Endothelial cell of umbilical vein (primary cell): ENCODE data around the gene ZNF77. TPM values are rescaled to one million over a fixed set of nuclear protein-coding genes. Genes with fewer than 3 reads are reported as not detected.
A peak's percentile ranks its signal among the peaks of the same experiment; 100 is the strongest.

Experiments
- BruUV-seq: library from RNA; stranded (reverse); fragments of 400-500 nt; replicated peaks from 2 replicates; lab custom pipeline; 2021; lab: Mats Ljungman, UMichigan
- CTCF ChIA-PET: fragments of 300-600, 350-600 bp; sonication (Branson Sonifier 250); formaldehyde crosslinking; loops from one replicate; lab custom pipeline; 2021; ENCODE audit warnings: antibody characterized with exemption, inconsistent platforms; lab: Charles Lee
- POLR2A ChIA-PET: fragments of 300-600, 350-600 bp; sonication (Branson Sonifier 250); formaldehyde crosslinking; loops from one replicate; lab custom pipeline; 2021; ENCODE audit warnings: antibody characterized with exemption, inconsistent platforms; lab: Charles Lee
- DNase-seq: peaks from one replicate; pipeline ENCODE4 v3.0.0-alpha.2; 2011; ENCODE audit warnings: low read depth, low spot score
- FAIRE-seq: peaks from 2 replicates; lab custom pipeline; 2011; peaks lifted over from hg19 to GRCh38; lab: Jason Lieb, UNC
- H2AFZ ChIP-seq: 2 replicates; pipeline ENCODE4 v1.6.0; 2012; ENCODE audit warnings: low read depth, low read length, control low read depth, inconsistent platforms
- H3K27ac ChIP-seq: 2 replicates; pipeline ENCODE4 v1.5.1; 2011; ENCODE audit warnings: low read depth, mild to moderate bottlenecking, control low read depth, low read length, moderate library complexity; ENCODE audit not compliant: insufficient read depth
- H3K27me3 ChIP-seq, 2 experiments: 2 replicates each; pipeline versions ENCODE4 v1.6.0 to v1.6.1; 2011; ENCODE audit warnings: low read length in 2 of 2, mixed read lengths in 1 of 2; ENCODE audit not compliant: control insufficient read depth in 2 of 2, insufficient read depth in 2 of 2
- H3K36me3 ChIP-seq, 2 experiments: 2 replicates in 1 of 2; 3 replicates in 1 of 2; pipeline ENCODE4 v1.5.1; 2011; ENCODE audit warnings: low read length in 2 of 2, mild to moderate bottlenecking in 1 of 2, moderate library complexity in 1 of 2; ENCODE audit not compliant: control insufficient read depth in 2 of 2, insufficient read depth in 2 of 2; ENCODE audit errors: extremely low read depth in 1 of 2
- H3K4me1 ChIP-seq: 3 replicates; pipeline ENCODE4 v1.5.1; 2011; ENCODE audit warnings: mild to moderate bottlenecking, low read length; ENCODE audit not compliant: control insufficient read depth, insufficient read depth; ENCODE audit errors: extremely low read depth
- H3K4me2 ChIP-seq: 2 replicates; pipeline ENCODE4 v1.6.1; 2011; ENCODE audit warnings: low read length, control low read depth, mixed read lengths; ENCODE audit not compliant: insufficient read depth
- H3K4me3 ChIP-seq, 3 experiments: fragments of 200-600 bp in 1 of 3; sonication (generic), shearing (Covaris generic) in 1 of 3; replicated peaks in 1 of 3; 2 replicates each; pipeline ENCODE4 v1.5.1; 2011 to 2016; ENCODE audit warnings: control low read depth in 3 of 3, low read length in 3 of 3, mild to moderate bottlenecking in 2 of 3, inconsistent platforms in 1 of 3, low read depth in 1 of 3, moderate library complexity in 1 of 3; ENCODE audit not compliant: insufficient read depth in 1 of 3
- H3K79me2 ChIP-seq: 2 replicates; pipeline ENCODE4 v1.6.0; 2012; ENCODE audit warnings: low read length, inconsistent platforms; ENCODE audit not compliant: control insufficient read depth, insufficient read depth
- H3K9ac ChIP-seq: replicated peaks from 2 replicates; pipeline ENCODE3; 2011; ENCODE audit warnings: low read length, control low read depth; ENCODE audit not compliant: insufficient read depth; ENCODE audit errors: extremely low read depth
- H3K9me1 ChIP-seq: replicated peaks from 3 replicates; pipeline ENCODE4 v1.6.0; 2011; ENCODE audit warnings: mild to moderate bottlenecking, low read length; ENCODE audit not compliant: control insufficient read depth, insufficient read depth; ENCODE audit errors: extremely low read depth
- H3K9me3 ChIP-seq: replicated peaks from 2 replicates; pipeline ENCODE4 v1.5.1; 2012; ENCODE audit warnings: low read length, inconsistent platforms; ENCODE audit not compliant: control insufficient read depth, insufficient read depth
- H4K20me1 ChIP-seq: replicated peaks from 2 replicates; pipeline ENCODE3; 2011; ENCODE audit warnings: mild to moderate bottlenecking, low read length; ENCODE audit not compliant: control insufficient read depth, insufficient read depth; ENCODE audit errors: extremely low read depth
- CTCF ChIP-seq, 2 donors: IDR thresholded peaks; 1 replicate in 1 of 2; 2 replicates in 1 of 2; pipeline ENCODE4 v1.5.1; 2011; ENCODE audit warnings: low read length in 2 of 2, mild to moderate bottlenecking in 2 of 2, moderate library complexity in 2 of 2, control low read depth in 1 of 2, inconsistent platforms in 1 of 2, low read depth in 1 of 2; ENCODE audit not compliant: insufficient read depth in 1 of 2; ENCODE audit errors: extremely low read depth in 1 of 2
- EZH2 ChIP-seq: IDR thresholded peaks from 2 replicates; pipeline ENCODE4 v1.6.1; 2012; ENCODE audit warnings: borderline replicate concordance, low read depth, mild to moderate bottlenecking, moderate library complexity, low read length, inconsistent platforms; ENCODE audit not compliant: severe bottlenecking
- FOS ChIP-seq: IDR thresholded peaks from 2 replicates; pipeline ENCODE4 v1.6.1; 2011; ENCODE audit warnings: mild to moderate bottlenecking, low read length, moderate library complexity, borderline replicate concordance; ENCODE audit not compliant: insufficient read depth
- JUN ChIP-seq: IDR thresholded peaks from 2 replicates; pipeline ENCODE4 v1.6.1; 2011; ENCODE audit warnings: borderline replicate concordance, low read depth; ENCODE audit not compliant: insufficient read length, insufficient read depth
- MAX ChIP-seq: IDR thresholded peaks from 2 replicates; pipeline ENCODE4 v1.6.1; 2011; ENCODE audit not compliant: insufficient read depth, insufficient read length
- MYC ChIP-seq: IDR thresholded peaks from one replicate; pipeline ENCODE4 v1.6.1; 2011; ENCODE audit warnings: mild to moderate bottlenecking, low read depth, low read length
- POLR2A ChIP-seq: IDR thresholded peaks from 2 replicates; pipeline ENCODE4 v1.6.1; 2012; ENCODE audit warnings: low read depth, mild to moderate bottlenecking, control low read depth, low read length
- POLR2AphosphoS5 ChIP-seq: IDR thresholded peaks from 2 replicates; pipeline ENCODE4 v1.6.1; 2012; ENCODE audit warnings: low read depth, mild to moderate bottlenecking, control low read depth, low read length, moderate library complexity; ENCODE audit not compliant: insufficient read depth
- dilution Hi-C: fragments of 300-500 bp; cut with MboI; formaldehyde crosslinking; loops from one replicate; pipeline ENCODE4 v1.15.0; 2019; ENCODE audit warnings: low sequenced_read_pairs; ENCODE audit not compliant: extremely low pct_ligation_motif_present
- intact Hi-C: fragments of 100-400 bp; cut with micrococcal nuclease; formaldehyde crosslinking; loops from one replicate; pipeline ENCODE4 v1.10.0; 2022
- polyA plus RNA-seq, 4 experiments: library from polyadenylated mRNA; depleted of rRNA in 3 of 4; stranded (reverse) in 3 of 4; unstranded in 1 of 4; fragments of >200 nt; gene quantifications; 2 replicates each; pipeline versions ENCODE4 v1.2.1 to v1.2.3, GENCODE V29; 2011 to 2012; ENCODE audit warnings: missing spikeins in 1 of 4
- total RNA-seq: library from RNA; stranded (reverse); gene quantifications from 2 replicates; pipeline ENCODE4 v1.2.3, GENCODE V29; 2021

The ZNF77 gene
- total and polyA plus RNA-seq, 2 donors (not counting 3 experiments of a cell fraction or from before 2014, with no cell fraction given) = 5.9 to 10.2 TPM

- H2AFZ ChIP-seq = peak overlapping the region; percentile 82
- peak overlapping the region in 2 of 3 experiments; percentile 13 to 14 for H3K4me3 ChIP-seq
- H3K4me1 ChIP-seq = peaks cover 19% of the 10 kb centered on the region
- dilution Hi-C loops = no loop called here
- ChIA-PET POLR2A (interaction anchor here (0.6 kb wide), 1 partner anchor 78 kb away, joined by 4 read pairs; no protein-coding TSS in a partner anchor), CTCF (interaction anchor here (1.0 to 1.6 kb wide), 4 partner anchors 9 to 120 kb away, joined by 3 to 7 read pairs (median 4); no protein-coding TSS in a partner anchor)
- DNase-seq (peak; percentile 64), FAIRE-seq (no peak)
- no peaks in the 10 kb centered on the region for H3K79me2 ChIP-seq
- H3K4me2 ChIP-seq = peak overlapping the region; percentile 9
- intact Hi-C loops = loop anchor here (1.0 to 2.0 kb wide), 3 partner anchors 11 to 52 kb away; no protein-coding TSS in a partner anchor
- TF ChIP-seq FOS (no peak), MYC (no peak), EZH2 (no peak), CTCF (IDR thresholded peaks at IDR 0.05; ENCODE audit: extremely low read depth in 1 of 2, insufficient read depth in 1 of 2, low read depth in 1 of 2, low read length in 2 of 2) (no peak), JUN (no peak), POLR2A (peak; percentile 33), POLR2AphosphoS5 (no peak), MAX (no peak)
- no peaks in the 10 kb centered on the region for H3K9me1 ChIP-seq
- H3K9ac ChIP-seq = peak overlapping the region; percentile 36
- peak overlapping the region; percentile 70 for H3K27ac ChIP-seq
- no TSS peak for BruUV-seq
- no peaks in the 10 kb centered on the region for H3K9me3 ChIP-seq
- H4K20me1 ChIP-seq = no peaks in the 10 kb centered on the region
- no peaks in the 10 kb centered on the region for H3K27me3 ChIP-seq
- no peaks in the 10 kb centered on the region for H3K36me3 ChIP-seq
Observed at GRCh38 chr19:2983351-2984214, 38.8 kb upstream of the ZNF77 start.
